Measurements from ENCODE around the gene PALLD. TPM values are rescaled to one million over a fixed set of nuclear protein-coding genes. Genes with fewer than 3 reads are reported as not detected.

The PALLD gene
- polyA plus RNA-seq, 1 donor (not counting 4 experiments of a cell fraction or from before 2014, with no cell fraction given): 136 TPM

DNA sequence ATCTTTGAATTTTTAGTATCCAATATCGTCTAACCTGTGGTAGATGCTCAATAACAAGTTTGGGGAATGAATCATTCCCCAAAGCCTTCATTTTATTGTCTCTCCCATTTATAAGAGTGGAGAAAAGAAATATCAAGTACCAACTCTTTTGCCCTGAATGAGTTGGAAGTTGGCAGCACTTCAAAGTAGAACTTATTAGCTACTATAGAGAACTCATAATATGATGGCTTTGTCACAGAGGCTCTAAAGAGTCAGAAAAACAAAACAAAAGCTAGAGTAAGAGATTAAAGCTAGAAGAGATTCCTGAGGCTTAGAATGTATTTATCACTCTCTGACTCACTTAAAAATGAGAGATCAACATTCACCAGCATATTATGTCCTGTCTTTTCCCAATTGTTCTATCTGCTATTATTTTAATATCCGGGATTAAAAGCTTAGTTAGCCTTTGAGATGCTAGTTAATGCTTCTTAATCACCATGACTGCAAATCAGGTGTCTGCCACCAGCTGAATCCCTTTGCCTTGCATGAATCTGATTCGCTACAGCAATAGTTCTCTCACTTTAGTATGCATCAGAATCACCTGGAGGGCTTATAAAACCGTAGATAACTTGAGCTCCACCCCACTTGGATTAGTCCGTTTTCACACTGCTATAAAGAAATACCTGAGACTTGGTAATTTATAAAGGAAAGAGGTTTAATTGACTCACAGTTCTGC, 77.9 kb downstream of the PALLD start:
- Histone ChIP-seq H3K27ac (ENCODE audit: control insufficient read depth, insufficient read depth, low read length) (no peak overlapping the region), H3K9me1 (ENCODE audit: control insufficient read depth, extremely low read depth, insufficient read depth, low read length) (no peaks in the 10 kb centered on the region), H3K36me3 (ENCODE audit: control insufficient read depth in 2 of 2, extremely low read depth in 1 of 2, insufficient read depth in 2 of 2, low read length in 2 of 2) (no peaks in the 10 kb centered on the region), H3K9me3 (ENCODE audit: control insufficient read depth, low read depth, low read length) (no peaks in the 10 kb centered on the region), H3K27me3 (ENCODE audit: control insufficient read depth, extremely low read depth, insufficient read depth, low read length) (no peaks in the 10 kb centered on the region), H3K4me2 (ENCODE audit: control insufficient read depth, extremely low read depth, insufficient read depth, low read depth, low read length) (peak overlapping the region; percentile 40), H3K4me1 (ENCODE audit: control insufficient read depth, extremely low read depth, insufficient read depth, low read length) (peaks cover 18% of the 10 kb centered on the region), H3K79me2 (ENCODE audit: control insufficient read depth, insufficient read depth, low read length) (no peaks in the 10 kb centered on the region), H3K9ac (ENCODE audit: control insufficient read depth, extremely low read depth, insufficient read depth, low read length) (no peak overlapping the region), H4K20me1 (ENCODE audit: control insufficient read depth, extremely low read depth, insufficient read depth, low read length) (no peaks in the 10 kb centered on the region), H3K4me3 (ENCODE audit: control insufficient read depth in 2 of 3, extremely low read depth in 1 of 3, insufficient read depth in 2 of 3, low read depth in 1 of 3, low read length in 3 of 3) (no peak overlapping the region), H2AFZ (ENCODE audit: control insufficient read depth, low read length) (no peak overlapping the region)
- FAIRE-seq (peak; percentile 67), DNase-seq (ENCODE audit: low read depth, low spot score) (peak; percentile 42)
- dilution Hi-C loops (cut with MboI; ENCODE audit: extremely low pct_ligation_motif_present, low sequenced_read_pairs): no loop called here
- TF ChIP-seq CTCF (optimal IDR thresholded peaks at IDR 0.05 in 1 of 3, IDR thresholded peaks at IDR 0.05 in 1 of 3, conservative IDR thresholded peaks at IDR 0.05 in 1 of 3; ENCODE audit: extremely low read depth in 1 of 3, insufficient read depth in 2 of 3, low read length in 3 of 3): no peak

- Histone ChIP-seq H3K79me2 (ENCODE audit: control insufficient read depth, insufficient read depth, low read length) (no peaks in the 10 kb centered on the region), H3K4me3 (ENCODE audit: control insufficient read depth in 2 of 3, extremely low read depth in 1 of 3, insufficient read depth in 2 of 3, low read depth in 1 of 3, low read length in 3 of 3) (no peak overlapping the region), H4K20me1 (ENCODE audit: control insufficient read depth, extremely low read depth, insufficient read depth, low read length) (no peaks in the 10 kb centered on the region), H3K9ac (ENCODE audit: control insufficient read depth, extremely low read depth, insufficient read depth, low read length) (no peak overlapping the region), H3K27ac (ENCODE audit: control insufficient read depth, insufficient read depth, low read length) (no peak overlapping the region), H3K27me3 (ENCODE audit: control insufficient read depth, extremely low read depth, insufficient read depth, low read length) (no peaks in the 10 kb centered on the region), H3K4me2 (ENCODE audit: control insufficient read depth, extremely low read depth, insufficient read depth, low read depth, low read length) (no peak overlapping the region), H3K9me3 (ENCODE audit: control insufficient read depth, low read depth, low read length) (no peaks in the 10 kb centered on the region), H3K4me1 (ENCODE audit: control insufficient read depth, extremely low read depth, insufficient read depth, low read length) (peaks cover 14% of the 10 kb centered on the region), H3K9me1 (ENCODE audit: control insufficient read depth, extremely low read depth, insufficient read depth, low read length) (no peaks in the 10 kb centered on the region), H3K36me3 (ENCODE audit: control insufficient read depth in 2 of 2, extremely low read depth in 1 of 2, insufficient read depth in 2 of 2, low read length in 2 of 2) (no peaks in the 10 kb centered on the region), H2AFZ (ENCODE audit: control insufficient read depth, low read length) (no peak overlapping the region)
- DNase-seq (ENCODE audit: low read depth, low spot score) (no peak), FAIRE-seq (no peak)
- dilution Hi-C loops (cut with MboI; ENCODE audit: extremely low pct_ligation_motif_present, low sequenced_read_pairs): no loop called here
- no peak for TF ChIP-seq EZH2 (IDR thresholded peaks at IDR 0.05; ENCODE audit: low read length)
- no peak for TF ChIP-seq CTCF (optimal IDR thresholded peaks at IDR 0.05 in 1 of 3, IDR thresholded peaks at IDR 0.05 in 1 of 3, conservative IDR thresholded peaks at IDR 0.05 in 1 of 3; ENCODE audit: extremely low read depth in 1 of 3, insufficient read depth in 2 of 3, low read length in 3 of 3)
These were observed 78.6 kb downstream of the PALLD start for GRCh38 chr4:168575473-168575872.

All from keratinocyte (primary cell).